ENCODE results near the gene NAP1L1.

Gene NAP1L1

DNA sequence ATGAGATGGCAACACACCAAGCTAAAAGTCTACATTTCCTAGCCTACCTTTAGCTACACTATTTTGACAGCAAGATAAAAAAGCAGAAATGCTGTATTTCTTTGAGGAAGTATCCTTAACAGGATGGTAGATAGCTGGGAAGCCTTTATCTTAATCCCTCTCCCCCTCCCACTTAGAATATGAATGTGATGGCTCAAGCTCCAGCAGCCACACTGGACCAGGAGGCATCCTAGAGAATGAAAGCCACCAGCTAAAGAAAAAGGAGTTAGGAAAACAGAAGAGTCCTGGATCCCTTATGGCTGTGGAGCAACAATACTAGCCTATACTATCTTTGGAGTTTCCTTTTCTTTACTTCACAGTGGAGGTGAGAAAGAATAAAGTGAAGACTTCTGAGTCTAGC, 15.1 kb downstream of the NAP1L1 start:
- Histone ChIP-seq H3K27me3 (ENCODE audit: insufficient read depth, low read length, poor library complexity) (no peaks in the 10 kb centered on the region), H3K4me2 (ENCODE audit: insufficient read depth, low read length) (no peak overlapping the region), H3K9me3 (ENCODE audit: insufficient read depth, low read length, severe bottlenecking) (peaks cover 11% of the 10 kb centered on the region), H3K27ac (ENCODE audit: low read length) (no peak overlapping the region), H3K4me3 (ENCODE audit: low read depth in 1 of 2, low read length in 2 of 2) (no peak overlapping the region), H3K4me1 (ENCODE audit: insufficient read depth, low read length) (no peaks in the 10 kb centered on the region), H3K9ac (ENCODE audit: low read depth, low read length) (no peak overlapping the region), H3K36me3 (ENCODE audit: insufficient read depth, low read length) (peaks cover 98% of the 10 kb centered on the region), H4K20me1 (ENCODE audit: insufficient read depth, low read length) (peaks cover 66% of the 10 kb centered on the region), H3K79me2 (ENCODE audit: insufficient read depth, low read length) (peaks cover 100% of the 10 kb centered on the region), H2AFZ (ENCODE audit: low read depth, low read length) (no peak overlapping the region)
- ATAC-seq (ENCODE audit: insufficient read depth, low read depth) (no peak), DNase-seq (no peak)
- no peak for TF ChIP-seq EZH2 (IDR thresholded peaks at IDR 0.05; ENCODE audit: borderline replicate concordance, low read depth, low read length, severe bottlenecking)
- TF ChIP-seq, protein P1, sequence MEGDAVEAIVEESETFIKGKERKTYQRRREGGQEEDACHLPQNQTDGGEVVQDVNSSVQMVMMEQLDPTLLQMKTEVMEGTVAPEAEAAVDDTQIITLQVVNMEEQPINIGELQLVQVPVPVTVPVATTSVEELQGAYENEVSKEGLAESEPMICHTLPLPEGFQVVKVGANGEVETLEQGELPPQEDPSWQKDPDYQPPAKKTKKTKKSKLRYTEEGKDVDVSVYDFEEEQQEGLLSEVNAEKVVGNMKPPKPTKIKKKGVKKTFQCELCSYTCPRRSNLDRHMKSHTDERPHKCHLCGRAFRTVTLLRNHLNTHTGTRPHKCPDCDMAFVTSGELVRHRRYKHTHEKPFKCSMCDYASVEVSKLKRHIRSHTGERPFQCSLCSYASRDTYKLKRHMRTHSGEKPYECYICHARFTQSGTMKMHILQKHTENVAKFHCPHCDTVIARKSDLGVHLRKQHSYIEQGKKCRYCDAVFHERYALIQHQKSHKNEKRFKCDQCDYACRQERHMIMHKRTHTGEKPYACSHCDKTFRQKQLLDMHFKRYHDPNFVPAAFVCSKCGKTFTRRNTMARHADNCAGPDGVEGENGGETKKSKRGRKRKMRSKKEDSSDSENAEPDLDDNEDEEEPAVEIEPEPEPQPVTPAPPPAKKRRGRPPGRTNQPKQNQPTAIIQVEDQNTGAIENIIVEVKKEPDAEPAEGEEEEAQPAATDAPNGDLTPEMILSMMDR (IDR thresholded peaks at IDR 0.05; ENCODE audit: borderline replicate concordance, extremely low read depth, low read length, poor library complexity, severe bottlenecking), result no peak

DNA sequence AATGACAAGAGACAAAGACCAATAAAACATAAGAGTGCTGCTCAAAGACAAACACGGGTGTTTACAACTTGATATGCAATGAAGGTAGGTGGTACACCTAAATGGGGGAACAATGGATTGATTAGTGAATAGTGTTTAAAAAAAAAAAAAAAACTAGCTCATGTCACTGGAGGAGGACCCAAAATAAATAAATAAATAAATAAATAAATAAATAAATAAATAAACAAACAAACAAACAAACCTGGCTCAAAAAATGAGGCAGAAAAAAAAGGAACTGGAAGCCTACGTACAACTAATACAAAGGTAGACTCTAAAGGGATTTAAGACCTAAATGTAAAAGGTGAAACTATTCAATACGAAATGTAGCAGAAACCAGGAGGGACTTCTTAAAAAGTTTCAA, 18.6 kb downstream of the NAP1L1 start:
- no peak for ATAC-seq (ENCODE audit: insufficient read depth, low read depth)
- Histone ChIP-seq H3K36me3 (ENCODE audit: insufficient read depth, low read length) (peaks cover 97% of the 10 kb centered on the region), H2AFZ (ENCODE audit: low read depth, low read length) (no peak overlapping the region), H3K9me3 (ENCODE audit: insufficient read depth, low read length, severe bottlenecking) (peaks cover 11% of the 10 kb centered on the region), H3K4me3 (ENCODE audit: low read depth in 1 of 2, low read length in 2 of 2) (no peak overlapping the region), H3K9ac (ENCODE audit: low read depth, low read length) (no peak overlapping the region), H3K79me2 (ENCODE audit: insufficient read depth, low read length) (peaks cover 100% of the 10 kb centered on the region), H3K4me1 (ENCODE audit: insufficient read depth, low read length) (no peaks in the 10 kb centered on the region), H4K20me1 (ENCODE audit: insufficient read depth, low read length) (peaks cover 59% of the 10 kb centered on the region), H3K4me2 (ENCODE audit: insufficient read depth, low read length) (no peak overlapping the region), H3K27ac (ENCODE audit: low read length) (no peak overlapping the region), H3K27me3 (ENCODE audit: insufficient read depth, low read length, poor library complexity) (no peaks in the 10 kb centered on the region)
- TF ChIP-seq, protein P1 (IDR thresholded peaks at IDR 0.05; ENCODE audit: borderline replicate concordance, extremely low read depth, low read length, poor library complexity, severe bottlenecking), result no peak
- no peak for TF ChIP-seq EZH2 (IDR thresholded peaks at IDR 0.05; ENCODE audit: borderline replicate concordance, low read depth, low read length, severe bottlenecking)
- DNase-seq, result no peak

DNA sequence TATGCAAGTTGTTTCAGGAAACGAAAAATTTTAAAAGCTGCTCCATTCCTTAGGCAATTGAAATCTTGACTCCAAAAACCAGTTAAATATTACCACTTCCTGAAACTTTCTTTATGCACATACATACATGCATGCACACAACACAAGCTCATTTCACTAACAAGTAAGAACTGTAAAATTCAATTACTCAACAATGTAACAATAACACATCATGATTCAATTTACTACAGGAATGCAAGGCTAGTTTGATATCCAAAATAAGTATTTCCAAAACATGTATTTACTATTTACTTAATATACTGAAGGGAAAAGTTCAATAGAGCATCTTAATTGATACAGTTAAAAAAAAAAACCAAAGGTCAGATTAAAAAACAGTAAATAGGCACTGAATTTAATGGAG, 19.6 kb downstream of the NAP1L1 start:
- no peaks in the 10 kb centered on the region for H3K27me3 ChIP-seq (ENCODE audit: insufficient read depth, low read length, poor library complexity)
- H3K36me3 ChIP-seq (ENCODE audit: insufficient read depth, low read length), result peaks cover 97% of the 10 kb centered on the region

More for the DNA sequence above, 19.6 kb downstream of the NAP1L1 start:
- Histone ChIP-seq H3K9ac (ENCODE audit: low read depth, low read length) (no peak overlapping the region), H3K27ac (ENCODE audit: low read length) (no peak overlapping the region), H3K79me2 (ENCODE audit: insufficient read depth, low read length) (peaks cover 99% of the 10 kb centered on the region), H3K4me2 (ENCODE audit: insufficient read depth, low read length) (no peak overlapping the region), H3K9me3 (ENCODE audit: insufficient read depth, low read length, severe bottlenecking) (peaks cover 11% of the 10 kb centered on the region), H2AFZ (ENCODE audit: low read depth, low read length) (no peak overlapping the region), H3K4me1 (ENCODE audit: insufficient read depth, low read length) (no peaks in the 10 kb centered on the region), H3K4me3 (ENCODE audit: low read depth in 1 of 2, low read length in 2 of 2) (no peak overlapping the region), H4K20me1 (ENCODE audit: insufficient read depth, low read length) (peaks cover 57% of the 10 kb centered on the region; the same call in 1 of the 2 replicates)
- ATAC-seq (ENCODE audit: insufficient read depth, low read depth), result no peak
- DNase-seq, result no peak
- TF ChIP-seq, protein P1 (IDR thresholded peaks at IDR 0.05; ENCODE audit: borderline replicate concordance, extremely low read depth, low read length, poor library complexity, severe bottlenecking), result no peak
- no peak for TF ChIP-seq EZH2 (IDR thresholded peaks at IDR 0.05; ENCODE audit: borderline replicate concordance, low read depth, low read length, severe bottlenecking)
